ENCODE measurements around the gene RRP1B. TPM values are rescaled to one million over a fixed set of nuclear protein-coding genes. Genes with fewer than 3 reads are reported as not detected.

The RRP1B gene
- total and polyA plus RNA-seq, 12 donors = 5.7 to 18.6 (median 15.7) TPM

GRCh38 chr21:43665879-43666278 lies 6.5 kb downstream of the RRP1B start:
- WGBS, 4 donors = 93 to 100% (median 97%) methylated on average over 1 to 4 of the region's 4 CpGs

DNA sequence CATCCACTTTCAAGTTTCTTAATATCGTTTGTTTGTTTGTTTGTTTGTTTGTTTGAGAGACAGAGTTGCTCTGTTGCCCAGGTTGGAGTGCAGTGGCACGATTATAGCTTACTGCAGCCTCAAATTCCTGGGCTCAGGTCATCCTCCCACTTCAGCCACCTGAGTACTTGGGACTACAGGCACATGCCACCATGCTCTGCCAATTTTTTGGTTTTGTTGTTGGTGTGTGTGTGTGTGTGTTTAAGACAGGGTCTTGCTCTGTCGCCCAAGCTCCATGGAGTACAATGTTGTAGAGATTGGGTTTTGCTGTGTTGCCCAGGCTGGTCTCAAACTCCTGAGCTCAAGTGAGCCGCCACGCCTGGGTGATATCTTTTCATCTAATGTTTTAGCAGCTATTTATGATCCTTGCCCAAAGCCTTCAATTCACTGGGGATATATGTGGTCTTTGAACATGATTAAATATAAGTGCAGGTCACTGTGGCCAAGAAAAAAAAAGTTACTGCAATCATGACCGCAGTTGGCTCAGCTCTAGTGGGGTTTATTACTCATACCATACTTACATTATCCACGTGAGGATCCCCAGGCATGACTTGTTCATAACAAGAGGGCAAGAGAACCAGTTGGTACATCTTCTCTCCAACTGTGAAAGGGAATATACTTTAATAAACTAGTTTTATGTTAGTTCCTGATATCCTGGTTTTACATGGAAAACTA lies 8.0 kb downstream of the RRP1B start:
- H3K9me3 ChIP-seq (replicated peaks in 1 of 3) = no peaks in the 10 kb centered on the region
- 91 to 93% (median 92%) methylated on average over 6 to 7 of the region's 7 CpGs for WGBS, 4 donors
- H3K27me3 ChIP-seq = no peaks in the 10 kb centered on the region
- no peak for TF ChIP-seq POLR2A (IDR thresholded peaks at IDR 0.05)
- TF ChIP-seq CTCF (IDR thresholded peaks at IDR 0.05) = no peak
- intact Hi-C loops (cut with DNase I) = no loop called here
- no peak overlapping the region for H3K4me3 ChIP-seq
- no peak overlapping the region for H3K27ac ChIP-seq
- no peak for DNase-seq
- H3K36me3 ChIP-seq (replicated peaks in 1 of 2) = peaks cover 0 to 39% of the 10 kb centered on the region in 2 donors
- no peaks in the 10 kb centered on the region for H3K4me1 ChIP-seq (replicated peaks in 1 of 2)

More at GRCh38 chr21:43665879-43666278, 6.5 kb downstream of the RRP1B start:
- Histone ChIP-seq H3K27me3 (no peaks in the 10 kb centered on the region), H3K36me3 (replicated peaks in 1 of 2) (peaks cover 0 to 30% of the 10 kb centered on the region in 2 donors), H3K4me1 (replicated peaks in 1 of 2) (peaks cover 0 to 5% of the 10 kb centered on the region in 2 donors), H3K9me3 (replicated peaks in 1 of 3) (no peaks in the 10 kb centered on the region), H3K4me3 (no peak overlapping the region), H3K27ac (no peak overlapping the region)
- intact Hi-C loops (cut with DNase I) = no loop called here
- TF ChIP-seq CTCF (IDR thresholded peaks at IDR 0.05) = no peak
- no peak for TF ChIP-seq POLR2A (IDR thresholded peaks at IDR 0.05)
- no peak for DNase-seq

DNA sequence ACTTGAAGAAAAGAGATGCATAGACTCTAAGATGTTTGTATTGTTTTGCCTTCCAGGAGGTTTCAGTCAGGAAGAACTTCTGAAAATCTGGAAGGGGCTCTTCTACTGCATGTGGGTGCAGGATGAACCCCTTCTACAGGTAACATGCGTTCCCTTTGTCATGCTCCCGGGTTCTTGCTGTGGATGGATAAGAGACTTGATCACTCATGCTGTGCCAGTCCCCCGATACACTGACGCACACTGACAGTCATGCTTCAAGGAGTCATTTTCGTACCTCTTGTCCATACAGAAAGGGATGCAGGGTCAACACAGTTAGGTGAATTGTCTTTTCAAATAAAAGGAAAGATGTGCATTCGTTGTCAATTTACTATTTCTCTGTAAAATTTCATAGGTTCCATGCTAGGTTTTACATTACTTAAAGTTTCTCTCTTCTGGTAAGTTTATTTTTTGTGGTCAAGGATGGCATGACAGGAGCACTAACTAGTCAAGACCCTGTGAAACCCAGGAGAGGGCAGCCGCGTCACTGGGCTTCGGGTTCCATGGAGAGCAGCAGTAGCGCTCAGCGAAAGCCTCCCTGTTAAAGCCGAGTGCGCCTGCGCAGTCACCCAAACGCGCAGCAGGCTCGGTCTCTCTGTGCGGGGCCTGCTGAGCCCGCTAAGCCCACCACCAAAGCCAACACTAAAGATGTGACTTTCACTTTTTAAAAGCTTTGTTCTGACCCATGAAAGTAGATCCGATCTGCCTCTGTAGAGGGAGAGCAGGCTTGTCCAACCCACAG lies 10.7 kb downstream of the RRP1B start:
- Histone ChIP-seq H3K27ac (no peak overlapping the region), H3K4me3 (no peak overlapping the region), H3K9me3 (replicated peaks in 1 of 3) (no peaks in the 10 kb centered on the region), H3K36me3 (replicated peaks in 1 of 2) (peaks cover 0 to 43% of the 10 kb centered on the region in 2 donors), H3K27me3 (no peaks in the 10 kb centered on the region), H3K4me1 (replicated peaks in 1 of 2) (no peaks in the 10 kb centered on the region)
- intact Hi-C loops (cut with DNase I) = no loop called here
- no peak for DNase-seq
- no peak for TF ChIP-seq CTCF (IDR thresholded peaks at IDR 0.05)
- TF ChIP-seq POLR2A (IDR thresholded peaks at IDR 0.05) = no peak
- 90 to 92% (median 91%) methylated on average over 20 of the region's 20 CpGs for WGBS, 4 donors

GRCh38 chr21:43675871-43676270 lies 16.5 kb downstream of the RRP1B start:
- TF ChIP-seq CTCF (IDR thresholded peaks at IDR 0.05) (no peak), POLR2A (IDR thresholded peaks at IDR 0.05) (no peak)
- WGBS, 4 donors = 92 to 96% (median 93%) methylated on average over 3 of the region's 3 CpGs
- no peak for DNase-seq
- Histone ChIP-seq H3K27ac (no peak overlapping the region), H3K9me3 (replicated peaks in 1 of 3) (no peaks in the 10 kb centered on the region), H3K4me3 (no peak overlapping the region), H3K36me3 (replicated peaks in 1 of 2) (peaks cover 0 to 73% of the 10 kb centered on the region in 2 donors), H3K27me3 (no peaks in the 10 kb centered on the region), H3K4me1 (replicated peaks in 1 of 2) (no peaks in the 10 kb centered on the region)
- intact Hi-C loops (cut with DNase I) = no loop called here
